Suppressor macrophage treated with lipopolysaccharide for 4 hours (primary cell): ENCODE measurements around the gene LTA4H.
A peak's percentile ranks its signal among the peaks of the same experiment; 100 is the strongest.

ENCODE experiments used
- DNase-seq: peaks from one replicate; pipeline ENCODE4 v3.0.0-alpha.2; 2020

LTA4H gene

GRCh38 chr12:96033549-96034389 is 1.6 kb downstream of the LTA4H start:
- no peak for DNase-seq

GRCh38 chr12:96029826-96030225 is 5.6 kb downstream of the LTA4H start:
- no peak for DNase-seq

GRCh38 chr12:96028538-96028937 is 6.8 kb downstream of the LTA4H start:
- no peak for DNase-seq

GRCh38 chr12:96026331-96026730 is 9.1 kb downstream of the LTA4H start:
- DNase-seq: no peak

- no peak for DNase-seq
Observed at GRCh38 chr12:96025518-96025917, 9.9 kb downstream of the LTA4H start.

GRCh38 chr12:96020314-96021003 is 14.9 kb downstream of the LTA4H start:
- DNase-seq: peak; percentile 74

GRCh38 chr12:96015672-96016071 is 19.7 kb downstream of the LTA4H start:
- DNase-seq: peak; percentile 43

GRCh38 chr12:96014943-96015599 is 20.3 kb downstream of the LTA4H start:
- no peak for DNase-seq

GRCh38 chr12:96007729-96008128 is 27.7 kb downstream of the LTA4H start:
- DNase-seq: no peak

- DNase-seq: no peak
Observed at GRCh38 chr12:96006727-96007126, 28.7 kb downstream of the LTA4H start.

GRCh38 chr12:96000858-96001257 is 34.5 kb downstream of the LTA4H start:
- DNase-seq: no peak

GRCh38 chr12:95999484-95999883 is 35.9 kb downstream of the LTA4H start:
- no peak for DNase-seq

- peak; percentile 76 for DNase-seq
Observed at GRCh38 chr12:95998611-95999286, 36.6 kb downstream of the LTA4H start.

- no peak for DNase-seq
Observed at GRCh38 chr12:95997911-95998510, 37.4 kb downstream of the LTA4H start.

- no peak for DNase-seq
Observed at GRCh38 chr12:95997276-95997675, 38.1 kb downstream of the LTA4H start.

GRCh38 chr12:95996034-95996658 is 39.2 kb downstream of the LTA4H start, which contains the start of gene HAL:
Gene HAL, minus strand, starts transcription at chr12:95996344. Its CDS starts 434 bp downstream, at chr12:95995910.
- DNase-seq: peak; percentile 80

GRCh38 chr12:95995238-95996031 is 40.0 kb downstream of the LTA4H start:
- no peak for DNase-seq

- no peak for DNase-seq
Observed at GRCh38 chr12:95994476-95994875, 40.9 kb downstream of the LTA4H start.

GRCh38 chr12:95993907-95994306 is 41.5 kb downstream of the LTA4H start:
- no peak for DNase-seq

- no peak for DNase-seq
Observed at GRCh38 chr12:95990136-95990535, 45.3 kb downstream of the LTA4H start.

- no peak for DNase-seq
Observed at GRCh38 chr12:95989504-95990123, 45.8 kb downstream of the LTA4H start.
